OCI-LY7 (cell line): ENCODE data around the gene EPB42.

Experiments used
- CTCF ChIP-seq: fragments of 200-600 bp; sonication (generic); conservative IDR thresholded peaks from 2 replicates; pipeline ENCODE4 v1.5.1; 2014; ENCODE audit warnings: mild to moderate bottlenecking, antibody characterized with exemption, low read length, moderate library complexity, mixed read lengths
- EZH2phosphoT487 ChIP-seq: fragments of 200-600 bp; sonication (generic); IDR thresholded peaks from 2 replicates; pipeline ENCODE4 v1.6.1; 2018; ENCODE audit warnings: low read depth, borderline replicate concordance, mild to moderate bottlenecking, mixed run types, antibody characterized with exemption, low read length, moderate library complexity, mixed read lengths

GRCh38 chr15:43235536-43235935 lies 14.7 kb upstream of the EPB42 start:
- TF ChIP-seq CTCF = no peak
- TF ChIP-seq EZH2phosphoT487 = no peak
